Mononuclear cell (primary cell): Measurements from ENCODE around the gene CTSA. TPM values are rescaled to one million over a fixed set of nuclear protein-coding genes. Genes with fewer than 3 reads are reported as not detected.

Experiments used
- H3K27me3 ChIP-seq: 2 replicates; pipeline ENCODE4 v1.6.0; 2011; ENCODE audit warnings: low read length, control low read depth; ENCODE audit not compliant: insufficient read depth
- H3K4me1 ChIP-seq: 2 replicates; pipeline ENCODE4 v1.5.1; 2011; ENCODE audit warnings: mild to moderate bottlenecking, low read length, control low read depth; ENCODE audit not compliant: insufficient read depth
- H3K4me3 ChIP-seq: 2 replicates; pipeline ENCODE4 v1.5.1; 2011; ENCODE audit warnings: mild to moderate bottlenecking, low read length, moderate library complexity
- H3K9me3 ChIP-seq: 2 replicates; pipeline ENCODE4 v1.5.1; 2011; ENCODE audit warnings: low read depth, mild to moderate bottlenecking, control low read depth, low read length
- total RNA-seq: library from RNA; depleted of rRNA; stranded (reverse); fragments of >200 nt; gene quantifications from one replicate; pipeline ENCODE4 v1.2.3, GENCODE V29; 2012

Gene CTSA
- total RNA-seq: 111 TPM

GRCh38 chr20:45890985-45891983 is at the start of gene CTSA, which contains the start of gene NEURL2:
CTSA (plus strand) TSS chr20:45891335; CDS start chr20:45891569, 234 bp downstream.
NEURL2 (minus strand) TSS chr20:45891208; CDS start chr20:45890991, 217 bp downstream.
- H3K27me3 ChIP-seq: no peaks in the 10 kb centered on the region
- peaks cover 37% of the 10 kb centered on the region for H3K4me1 ChIP-seq
- no peaks in the 10 kb centered on the region for H3K9me3 ChIP-seq
- H3K4me3 ChIP-seq: peak within 1 kb of the TSS; percentile 71

GRCh38 chr20:45841407-45842129 is 49.6 kb upstream of the CTSA start:
- H3K4me3 ChIP-seq: no peak overlapping the region
- H3K27me3 ChIP-seq: no peaks in the 10 kb centered on the region
- peaks cover 14% of the 10 kb centered on the region for H3K4me1 ChIP-seq
- H3K9me3 ChIP-seq: no peaks in the 10 kb centered on the region

GRCh38 chr20:45842169-45842812 is 48.8 kb upstream of the CTSA start:
- Histone ChIP-seq H3K9me3 (no peaks in the 10 kb centered on the region), H3K4me3 (no peak overlapping the region), H3K4me1 (peaks cover 14% of the 10 kb centered on the region), H3K27me3 (no peaks in the 10 kb centered on the region)

GRCh38 chr20:45843506-45843905 is 47.6 kb upstream of the CTSA start:
- Histone ChIP-seq H3K4me3 (no peak overlapping the region), H3K4me1 (peaks cover 14% of the 10 kb centered on the region), H3K9me3 (no peaks in the 10 kb centered on the region), H3K27me3 (no peaks in the 10 kb centered on the region)

- Histone ChIP-seq H3K27me3 (no peaks in the 10 kb centered on the region), H3K4me1 (peaks cover 14% of the 10 kb centered on the region), H3K4me3 (no peak overlapping the region), H3K9me3 (no peaks in the 10 kb centered on the region)
These were observed 45.7 kb upstream of the CTSA start for GRCh38 chr20:45845452-45845851.

GRCh38 chr20:45848421-45848820 is 42.7 kb upstream of the CTSA start:
- Histone ChIP-seq H3K9me3 (no peaks in the 10 kb centered on the region), H3K4me3 (no peak overlapping the region), H3K27me3 (no peaks in the 10 kb centered on the region), H3K4me1 (no peaks in the 10 kb centered on the region)

- Histone ChIP-seq H3K4me3 (no peak overlapping the region), H3K9me3 (no peaks in the 10 kb centered on the region), H3K4me1 (no peaks in the 10 kb centered on the region), H3K27me3 (no peaks in the 10 kb centered on the region)
These were observed 42.1 kb upstream of the CTSA start for GRCh38 chr20:45848969-45849582.

- Histone ChIP-seq H3K4me3 (no peak overlapping the region), H3K9me3 (no peaks in the 10 kb centered on the region), H3K27me3 (no peaks in the 10 kb centered on the region), H3K4me1 (peaks cover 7% of the 10 kb centered on the region)
These were observed 40.9 kb upstream of the CTSA start for GRCh38 chr20:45850238-45850637.

GRCh38 chr20:45850926-45851325 is 40.2 kb upstream of the CTSA start:
- no peaks in the 10 kb centered on the region for H3K27me3 ChIP-seq
- H3K4me3 ChIP-seq: no peak overlapping the region
- H3K4me1 ChIP-seq: peaks cover 11% of the 10 kb centered on the region
- H3K9me3 ChIP-seq: no peaks in the 10 kb centered on the region

GRCh38 chr20:45851501-45851900 is 39.6 kb upstream of the CTSA start:
- peaks cover 17% of the 10 kb centered on the region for H3K4me1 ChIP-seq
- H3K27me3 ChIP-seq: no peaks in the 10 kb centered on the region
- no peaks in the 10 kb centered on the region for H3K9me3 ChIP-seq
- no peak overlapping the region for H3K4me3 ChIP-seq

- H3K4me1 ChIP-seq: peaks cover 21% of the 10 kb centered on the region
- no peak overlapping the region for H3K4me3 ChIP-seq
- no peaks in the 10 kb centered on the region for H3K27me3 ChIP-seq
- no peaks in the 10 kb centered on the region for H3K9me3 ChIP-seq
These were observed 38.8 kb upstream of the CTSA start for GRCh38 chr20:45852326-45852725.

- H3K4me1 ChIP-seq: peaks cover 27% of the 10 kb centered on the region
- H3K9me3 ChIP-seq: no peaks in the 10 kb centered on the region
- no peak overlapping the region for H3K4me3 ChIP-seq
- H3K27me3 ChIP-seq: no peaks in the 10 kb centered on the region
These were observed 37.7 kb upstream of the CTSA start for GRCh38 chr20:45853484-45853883.

- Histone ChIP-seq H3K9me3 (no peaks in the 10 kb centered on the region), H3K4me1 (peaks cover 28% of the 10 kb centered on the region), H3K4me3 (peak within 1 kb of the TSS; percentile 67), H3K27me3 (no peaks in the 10 kb centered on the region)
These were observed 33.8 kb upstream of the CTSA start, which contains the start of the genes ACOT8 and ZSWIM3 for GRCh38 chr20:45857114-45857881. ACOT8 (minus strand) TSS chr20:45857392; CDS start chr20:45857315, 77 bp downstream. ZSWIM3 (plus strand) TSS chr20:45857614; CDS start chr20:45857826, 212 bp downstream.

GRCh38 chr20:45857882-45858216 is 33.3 kb upstream of the CTSA start:
- no peaks in the 10 kb centered on the region for H3K9me3 ChIP-seq
- peak overlapping the region; percentile 67 for H3K4me3 ChIP-seq
- H3K27me3 ChIP-seq: no peaks in the 10 kb centered on the region
- H3K4me1 ChIP-seq: peaks cover 28% of the 10 kb centered on the region
